SU-DHL-6 (cell line): Measurements from ENCODE around the gene BAHCC1.

Experiments
- H2AFZ ChIP-seq: fragments of 200-600 bp; sonication (generic); 2 replicates; pipeline ENCODE4 v1.6.1; 2014; ENCODE audit warnings: low read depth, mild to moderate bottlenecking, moderate library complexity, mixed read lengths, antibody characterized with exemption, low read length; ENCODE audit not compliant: severe bottlenecking
- H3F3A ChIP-seq: fragments of 200-600 bp; shearing (Covaris generic); 2 replicates; pipeline ENCODE4 v1.6.0; 2016; ENCODE audit warnings: antibody characterized with exemption, mild to moderate bottlenecking; ENCODE audit not compliant: insufficient read depth
- H3K27ac ChIP-seq: fragments of 200-600 bp; sonication (generic); 2 replicates; pipeline ENCODE4 v1.5.1; 2016; ENCODE audit warnings: low read depth, mild to moderate bottlenecking, low read length, moderate library complexity, mixed read lengths
- H3K27me3 ChIP-seq: fragments of 200-600 bp; sonication (generic), shearing (Covaris generic); 2 replicates; pipeline ENCODE4 v1.6.0; 2014; ENCODE audit warnings: mild to moderate bottlenecking, low read length
- H3K36me3 ChIP-seq: fragments of 200-600 bp; sonication (generic); 2 replicates; pipeline ENCODE4 v1.6.1; 2014; ENCODE audit warnings: mild to moderate bottlenecking, low read length, mixed read lengths
- H3K4me2 ChIP-seq: fragments of 300-600, 200-600 bp; shearing (Covaris generic), sonication (generic); 2 replicates; pipeline ENCODE4 v1.6.0; 2014; ENCODE audit warnings: low read length, low read depth, mild to moderate bottlenecking; ENCODE audit not compliant: poor library complexity, severe bottlenecking
- H3K4me3 ChIP-seq: fragments of 200-600 bp; sonication (generic); 2 replicates; pipeline ENCODE4 v1.5.1; 2014; ENCODE audit warnings: antibody characterized with exemption, low read length, mild to moderate bottlenecking, mixed read lengths; ENCODE audit not compliant: insufficient read depth, poor library complexity, severe bottlenecking
- H3K79me2 ChIP-seq: fragments of 200-600 bp; sonication (generic); 2 replicates; pipeline ENCODE4 v1.6.1; 2014; ENCODE audit warnings: mild to moderate bottlenecking, low read length, moderate library complexity; ENCODE audit not compliant: insufficient read depth
- H3K9ac ChIP-seq: fragments of 200-600 bp; sonication (generic); 2 replicates; pipeline ENCODE4 v1.7.0; 2014; ENCODE audit warnings: mild to moderate bottlenecking, low read length
- H3K9me2 ChIP-seq: fragments of 200-600 bp; sonication (generic); replicated peaks from 2 replicates; pipeline ENCODE4 v1.6.1; 2014; ENCODE audit warnings: low read length; ENCODE audit not compliant: insufficient read depth
- H3K9me3 ChIP-seq: fragments of 200-600 bp; sonication (generic); 2 replicates; pipeline ENCODE4 v1.6.1; 2014; ENCODE audit warnings: low read length, mixed read lengths; ENCODE audit not compliant: insufficient read depth
- H4K20me1 ChIP-seq: fragments of 200-600 bp; sonication (generic); 2 replicates; pipeline ENCODE4 v1.6.1; 2014; ENCODE audit warnings: low read depth, mild to moderate bottlenecking, antibody characterized with exemption, low read length, moderate library complexity, mixed read lengths
- CTCF ChIP-seq: fragments of 200-600 bp; sonication (generic); IDR thresholded peaks from one replicate; pipeline ENCODE4 v1.5.1; 2017; ENCODE audit warnings: antibody characterized with exemption, mild to moderate bottlenecking, low read length, moderate library complexity; ENCODE audit not compliant: insufficient read depth, poor library complexity, severe bottlenecking
- EZH2phosphoT487 ChIP-seq: fragments of 200-600 bp; sonication (generic), shearing (Covaris generic); conservative IDR thresholded peaks from 2 replicates; pipeline ENCODE4 v1.6.1; 2018; ENCODE audit warnings: mild to moderate bottlenecking, antibody characterized with exemption, low read length, moderate library complexity, mixed read lengths

Gene BAHCC1

DNA sequence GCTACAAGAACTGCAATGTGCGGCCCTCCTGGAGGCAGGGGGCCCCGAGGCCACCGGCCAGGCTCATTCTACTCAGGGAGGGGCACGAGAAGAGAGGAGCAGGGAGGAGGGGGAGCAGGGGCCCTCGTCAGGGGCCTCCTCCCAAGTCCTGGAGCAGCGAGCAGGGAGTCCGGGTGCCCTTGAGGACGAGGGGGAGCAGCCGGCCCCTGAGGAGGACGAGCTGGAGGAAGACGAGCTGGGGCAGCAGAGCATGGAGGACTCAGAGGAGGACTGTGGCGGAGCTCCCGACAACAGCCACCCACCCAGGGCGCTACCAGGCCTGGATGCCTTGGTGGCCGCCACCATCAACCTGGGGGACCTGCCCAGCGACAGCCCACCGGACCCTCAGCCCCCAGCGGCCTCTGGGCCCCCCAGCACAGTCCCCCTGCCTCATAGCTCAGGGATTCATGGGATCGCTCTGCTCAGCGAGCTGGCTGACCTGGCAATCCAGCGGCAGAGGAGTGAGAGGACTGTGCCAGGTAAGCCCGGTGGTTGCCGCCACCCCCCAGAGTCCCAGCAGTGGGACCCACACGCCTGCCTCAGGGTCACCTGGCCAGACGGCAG lies 52.2 kb downstream of the BAHCC1 start:
- no peak overlapping the region for H3K4me2 ChIP-seq
- no peaks in the 10 kb centered on the region for H3K27me3 ChIP-seq
- no peaks in the 10 kb centered on the region for H3F3A ChIP-seq
- no peaks in the 10 kb centered on the region for H3K36me3 ChIP-seq
- H4K20me1 ChIP-seq, result no peaks in the 10 kb centered on the region
- H3K4me3 ChIP-seq, result no peak overlapping the region
- no peak overlapping the region for H2AFZ ChIP-seq
- no peak for TF ChIP-seq CTCF
- TF ChIP-seq EZH2phosphoT487, result no peak
- no peak overlapping the region for H3K9ac ChIP-seq
- no peaks in the 10 kb centered on the region for H3K79me2 ChIP-seq
- H3K27ac ChIP-seq, result no peak overlapping the region
- no peaks in the 10 kb centered on the region for H3K9me2 ChIP-seq
- no peaks in the 10 kb centered on the region for H3K9me3 ChIP-seq

- H3K9ac ChIP-seq, result no peak overlapping the region
- no peaks in the 10 kb centered on the region for H3F3A ChIP-seq
- no peaks in the 10 kb centered on the region for H3K9me3 ChIP-seq
- H3K4me3 ChIP-seq, result no peak overlapping the region
- H3K36me3 ChIP-seq, result no peaks in the 10 kb centered on the region
- H3K79me2 ChIP-seq, result no peaks in the 10 kb centered on the region
- no peak overlapping the region for H3K27ac ChIP-seq
- no peaks in the 10 kb centered on the region for H3K9me2 ChIP-seq
- H3K27me3 ChIP-seq, result no peaks in the 10 kb centered on the region
- TF ChIP-seq EZH2phosphoT487, result no peak
- TF ChIP-seq CTCF, result no peak
- no peaks in the 10 kb centered on the region for H4K20me1 ChIP-seq
- H3K4me2 ChIP-seq, result no peak overlapping the region
- H2AFZ ChIP-seq, result no peak overlapping the region
Observed at GRCh38 chr17:81448442-81448841, 53.2 kb downstream of the BAHCC1 start.

DNA sequence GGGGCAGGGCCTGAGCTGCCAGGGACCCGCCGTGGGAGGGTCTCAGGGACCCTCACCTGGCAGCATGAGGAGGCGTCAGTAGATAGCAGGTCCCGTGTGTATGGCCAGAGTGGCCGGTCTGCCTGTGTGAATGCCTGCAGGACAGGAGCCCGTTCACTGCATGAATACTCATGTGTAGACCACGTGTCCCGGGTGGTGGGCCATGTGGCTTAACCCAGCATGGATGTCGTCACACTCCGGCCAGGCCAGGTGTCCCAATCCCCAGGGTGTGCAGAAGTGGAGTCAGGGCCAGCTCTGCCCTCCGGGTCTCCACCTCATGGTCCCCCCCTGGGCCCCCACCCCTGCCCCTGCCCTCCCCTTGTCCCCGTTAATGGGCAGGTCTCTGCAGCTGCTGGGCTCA lies 53.7 kb downstream of the BAHCC1 start:
- Histone ChIP-seq H3K36me3 (no peaks in the 10 kb centered on the region), H4K20me1 (no peaks in the 10 kb centered on the region), H3K9me3 (no peaks in the 10 kb centered on the region), H3K4me2 (no peak overlapping the region), H2AFZ (no peak overlapping the region), H3K27ac (no peak overlapping the region), H3K27me3 (no peaks in the 10 kb centered on the region), H3F3A (no peaks in the 10 kb centered on the region), H3K9ac (no peak overlapping the region), H3K79me2 (no peaks in the 10 kb centered on the region), H3K9me2 (no peaks in the 10 kb centered on the region), H3K4me3 (no peak overlapping the region)
- no peak for TF ChIP-seq EZH2phosphoT487
- no peak for TF ChIP-seq CTCF
